H1 (cell line): ENCODE data around the gene SH3TC2.

Experiments
- ATF2 ChIP-seq: IDR thresholded peaks from 2 replicates; pipeline ENCODE4 v1.6.1; 2012; ENCODE audit warnings: low read length, inconsistent platforms
- BACH1 ChIP-seq: IDR thresholded peaks from 2 replicates; pipeline ENCODE4 v1.6.1; 2012; ENCODE audit warnings: low read length, improper control_type of control experiment
- CTBP2 ChIP-seq: IDR thresholded peaks from 2 replicates; pipeline ENCODE4 v1.7.0; 2011; ENCODE audit warnings: borderline replicate concordance, mild to moderate bottlenecking, moderate library complexity, mixed read lengths, low read length; ENCODE audit not compliant: insufficient read depth, insufficient read length
- CTCF ChIP-seq, 3 experiments: IDR thresholded peaks; 1 replicate in 2 of 3; 2 replicates in 1 of 3; pipeline versions ENCODE4 v1.5.1 to v1.6.1; 2011; ENCODE audit warnings: low read length in 3 of 3, mild to moderate bottlenecking in 3 of 3, inconsistent platforms in 2 of 3, low read depth in 1 of 3, moderate library complexity in 1 of 3; ENCODE audit not compliant: insufficient read depth in 1 of 3; ENCODE audit errors: control extremely low read depth in 1 of 3
- EP300 ChIP-seq, 2 experiments: IDR thresholded peaks; 1 replicate in 1 of 2; 2 replicates in 1 of 2; pipeline ENCODE4 v1.6.1; 2011 to 2012; ENCODE audit warnings: low read depth in 2 of 2, low read length in 2 of 2, mild to moderate bottlenecking in 2 of 2, borderline replicate concordance in 1 of 2, inconsistent platforms in 1 of 2, moderate library complexity in 1 of 2
- EZH2 ChIP-seq: fragments of 200-600 bp; sonication (generic); IDR thresholded peaks from 2 replicates; pipeline ENCODE4 v1.7.1; 2012; ENCODE audit warnings: low read depth, mild to moderate bottlenecking, moderate library complexity, low read length, inconsistent platforms; ENCODE audit not compliant: severe bottlenecking
- FOSL1 ChIP-seq: IDR thresholded peaks from 2 replicates; pipeline ENCODE4 v1.6.1; 2011; ENCODE audit warnings: mild to moderate bottlenecking, low read depth, low read length, moderate library complexity; ENCODE audit not compliant: insufficient read depth
- KDM1A ChIP-seq: fragments of 200-600, 300-600 bp; sonication (generic); IDR thresholded peaks from 2 replicates; pipeline ENCODE4 v1.7.1; 2016; ENCODE audit warnings: mild to moderate bottlenecking, low read length, borderline replicate concordance
- POLR2A ChIP-seq, 2 experiments: IDR thresholded peaks; 1 replicate in 1 of 2; 2 replicates in 1 of 2; pipeline ENCODE4 v1.6.1; 2011; ENCODE audit warnings: low read depth in 2 of 2, low read length in 2 of 2, mild to moderate bottlenecking in 2 of 2; ENCODE audit errors: control extremely low read depth in 1 of 2
- POLR2AphosphoS5 ChIP-seq: IDR thresholded peaks from 2 replicates; pipeline ENCODE4 v1.6.1; 2011; ENCODE audit warnings: low read depth, low read length
- RAD21 ChIP-seq, 2 experiments: IDR thresholded peaks in 1 of 2; conservative IDR thresholded peaks in 1 of 2; 2 replicates each; pipeline ENCODE4 v1.6.1; 2011; ENCODE audit warnings: low read depth in 2 of 2, low read length in 2 of 2, improper control_type of control experiment in 1 of 2, inconsistent platforms in 1 of 2, mild to moderate bottlenecking in 1 of 2, moderate library complexity in 1 of 2
- RFX5 ChIP-seq: IDR thresholded peaks from 2 replicates; pipeline ENCODE4 v1.6.1; 2011; ENCODE audit warnings: low read depth, low read length, improper control_type of control experiment, borderline replicate concordance
- SIN3A ChIP-seq, 2 experiments: IDR thresholded peaks in 1 of 2; conservative IDR thresholded peaks in 1 of 2; 2 replicates each; pipeline ENCODE4 v1.6.1; 2011 to 2012; ENCODE audit warnings: low read length in 2 of 2, improper control_type of control experiment in 1 of 2, low read depth in 1 of 2, mild to moderate bottlenecking in 1 of 2
- ZNF274 ChIP-seq: IDR thresholded peaks from 2 replicates; pipeline ENCODE4 v1.7.0; 2012; ENCODE audit warnings: low read length, borderline replicate concordance; ENCODE audit errors: extremely low read depth

GRCh38 chr5:149024943-149025342, 37.9 kb downstream of the SH3TC2 start:
- no peak for TF ChIP-seq EZH2
- TF ChIP-seq BACH1 = no peak
- TF ChIP-seq CTBP2 = no peak
- TF ChIP-seq CTCF (IDR thresholded peaks at IDR 0.05; ENCODE audit: control extremely low read depth in 1 of 3, insufficient read depth in 1 of 3, low read depth in 1 of 3, low read length in 3 of 3) = no peak
- TF ChIP-seq SIN3A (conservative IDR thresholded peaks at IDR 0.05 in 1 of 2, IDR thresholded peaks at IDR 0.05 in 1 of 2; ENCODE audit: low read depth in 1 of 2, low read length in 2 of 2) = no peak
- TF ChIP-seq POLR2A (IDR thresholded peaks at IDR 0.05; ENCODE audit: control extremely low read depth in 1 of 2, low read depth in 2 of 2, low read length in 2 of 2) = no peak
- TF ChIP-seq RFX5 = no peak
- TF ChIP-seq RAD21 (IDR thresholded peaks at IDR 0.05 in 1 of 2, conservative IDR thresholded peaks at IDR 0.05 in 1 of 2; ENCODE audit: low read depth in 2 of 2, low read length in 2 of 2) = no peak
- TF ChIP-seq KDM1A = no peak
- no peak for TF ChIP-seq FOSL1
- TF ChIP-seq ZNF274 = no peak
- no peak for TF ChIP-seq POLR2AphosphoS5
- TF ChIP-seq EP300 (IDR thresholded peaks at IDR 0.05; ENCODE audit: borderline replicate concordance in 1 of 2, low read depth in 2 of 2, low read length in 2 of 2) = no peak
- no peak for TF ChIP-seq ATF2
